ENCODE measurements around the gene PHF21B.

The PHF21B gene

DNA sequence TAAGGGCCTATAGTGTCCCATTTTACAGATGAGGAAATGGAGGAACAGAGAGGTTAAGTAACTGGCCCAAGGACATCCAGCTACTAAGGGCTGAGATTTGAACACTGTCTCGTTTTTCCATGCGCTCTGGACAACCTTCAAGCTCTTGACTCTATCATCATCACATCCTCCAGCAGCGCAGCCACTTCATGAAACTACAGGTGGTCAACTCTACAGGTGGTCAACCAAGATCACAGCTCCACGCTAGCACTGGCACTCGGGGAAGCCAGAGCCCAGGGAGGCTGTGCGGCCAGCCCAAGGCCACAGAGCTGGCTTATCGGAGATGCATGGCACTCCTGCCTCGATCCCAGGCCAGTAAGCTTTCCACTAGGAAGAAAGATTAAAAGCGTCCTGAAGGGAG, 40.0 kb downstream of the PHF21B start:
- TF ChIP-seq GATA2 (IDR thresholded peaks at IDR 0.05; ENCODE audit: low read depth, low read length) (no peak), GATA3 (IDR thresholded peaks at IDR 0.05; ENCODE audit: low read depth, low read length) (no peak)

DNA sequence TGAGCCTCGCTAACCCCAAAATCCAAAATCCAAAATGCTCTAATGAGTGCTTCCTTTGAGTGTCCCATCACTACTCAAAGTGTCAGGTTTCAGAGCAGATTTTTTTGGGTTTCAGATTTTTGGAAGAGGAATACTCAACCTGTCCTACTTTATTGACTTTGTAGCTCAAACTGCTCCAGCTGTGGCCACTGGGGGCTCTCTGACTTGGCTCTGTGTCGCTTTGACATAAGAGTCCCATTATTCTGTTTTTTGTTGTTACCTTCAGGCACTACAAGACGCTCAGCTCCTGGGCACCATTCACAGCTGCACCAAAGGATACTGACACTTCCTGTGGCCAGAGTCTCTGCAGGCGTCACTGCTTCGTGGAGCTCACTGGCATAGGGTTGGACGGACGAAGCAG, 41.1 kb downstream of the PHF21B start:
- TF ChIP-seq GATA2 (IDR thresholded peaks at IDR 0.05; ENCODE audit: low read depth, low read length), result no peak
- no peak for TF ChIP-seq GATA3 (IDR thresholded peaks at IDR 0.05; ENCODE audit: low read depth, low read length)

DNA sequence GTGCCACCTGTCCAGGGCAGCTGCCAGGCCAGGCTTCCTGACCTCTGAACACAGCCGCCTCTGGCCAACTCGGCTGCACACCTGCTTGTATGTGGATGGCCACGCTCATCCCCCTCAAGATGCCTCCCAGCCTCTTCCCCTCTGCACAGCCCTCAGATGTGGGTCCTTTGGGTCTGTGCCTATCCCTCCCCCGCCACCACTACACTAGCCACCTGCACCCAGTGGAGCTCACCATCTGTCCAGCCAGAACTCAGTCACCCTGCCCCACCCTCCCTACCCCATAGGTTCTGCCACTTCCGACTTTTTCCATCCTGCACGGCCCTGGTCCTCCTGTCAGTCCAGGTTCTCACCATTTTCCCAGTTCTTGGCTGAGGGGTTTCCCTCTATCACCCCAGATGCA, 44.6 kb downstream of the PHF21B start:
- TF ChIP-seq GATA2 (IDR thresholded peaks at IDR 0.05; ENCODE audit: low read depth, low read length), result no peak
- no peak for TF ChIP-seq GATA3 (IDR thresholded peaks at IDR 0.05; ENCODE audit: low read depth, low read length)

DNA sequence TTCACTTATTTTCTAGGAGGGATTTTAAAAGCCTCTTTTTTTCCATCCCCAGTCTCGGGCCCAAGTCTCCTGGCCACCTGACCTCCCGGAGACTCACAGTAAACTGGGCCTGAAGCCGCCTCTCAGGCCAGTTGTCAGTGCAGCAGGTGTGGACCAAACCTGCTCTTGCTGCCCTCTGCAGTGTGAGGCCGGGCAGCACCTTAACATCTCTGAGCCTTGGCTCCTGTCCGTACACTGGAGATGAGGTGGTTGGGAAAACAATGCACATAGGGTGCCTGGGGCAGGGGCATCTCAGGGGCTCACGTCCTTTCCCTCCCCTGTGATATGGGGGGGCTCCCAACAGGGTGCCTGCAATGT, 45.1 kb downstream of the PHF21B start:
- TF ChIP-seq GATA3 (IDR thresholded peaks at IDR 0.05; ENCODE audit: low read depth, low read length), result no peak
- TF ChIP-seq GATA2 (IDR thresholded peaks at IDR 0.05; ENCODE audit: low read depth, low read length), result no peak

DNA sequence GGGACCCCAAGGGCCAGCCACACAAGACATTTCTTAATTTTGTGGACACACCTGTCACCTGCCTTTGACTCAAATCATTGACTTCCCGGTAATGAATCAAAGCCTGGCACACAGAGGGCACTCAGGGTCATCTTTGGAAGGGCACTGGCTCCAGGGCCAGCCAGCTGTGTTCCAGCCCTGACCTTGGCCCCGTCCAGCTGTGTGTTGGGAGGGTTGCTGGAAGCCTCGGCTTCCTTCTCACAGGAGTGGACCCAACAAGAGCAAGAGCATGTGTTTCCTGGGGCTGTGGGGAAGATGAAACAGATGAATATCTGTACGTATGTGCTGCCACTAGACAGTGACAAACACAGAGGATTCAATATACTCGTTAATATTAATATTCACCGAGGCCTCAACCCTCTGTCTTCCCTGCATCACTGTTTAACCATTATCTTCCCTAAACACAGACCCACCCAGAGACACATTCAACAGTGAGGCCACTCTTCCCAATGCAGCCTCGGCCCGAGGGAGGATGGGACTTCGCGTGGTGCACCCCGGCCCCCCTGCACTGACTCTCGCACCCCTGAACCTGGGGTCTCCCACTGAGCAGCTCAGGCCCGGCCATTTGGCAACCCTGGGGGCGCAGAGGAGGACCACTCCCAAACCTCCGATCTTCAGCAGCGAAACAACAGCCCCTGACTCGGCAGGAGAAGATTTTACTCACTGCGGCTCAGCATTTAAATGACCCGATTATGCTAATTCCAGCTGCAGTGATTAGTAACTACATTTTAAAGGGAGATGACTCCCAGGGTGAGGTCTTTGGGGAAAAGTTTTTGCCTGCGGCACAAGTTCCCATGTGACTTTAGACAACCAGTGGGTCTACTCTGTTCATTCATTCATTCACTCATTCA, 45.7 kb downstream of the PHF21B start:
- no peak for TF ChIP-seq GATA2 (IDR thresholded peaks at IDR 0.05; ENCODE audit: low read depth, low read length)
- TF ChIP-seq GATA3 (IDR thresholded peaks at IDR 0.05; ENCODE audit: low read depth, low read length), result no peak

DNA sequence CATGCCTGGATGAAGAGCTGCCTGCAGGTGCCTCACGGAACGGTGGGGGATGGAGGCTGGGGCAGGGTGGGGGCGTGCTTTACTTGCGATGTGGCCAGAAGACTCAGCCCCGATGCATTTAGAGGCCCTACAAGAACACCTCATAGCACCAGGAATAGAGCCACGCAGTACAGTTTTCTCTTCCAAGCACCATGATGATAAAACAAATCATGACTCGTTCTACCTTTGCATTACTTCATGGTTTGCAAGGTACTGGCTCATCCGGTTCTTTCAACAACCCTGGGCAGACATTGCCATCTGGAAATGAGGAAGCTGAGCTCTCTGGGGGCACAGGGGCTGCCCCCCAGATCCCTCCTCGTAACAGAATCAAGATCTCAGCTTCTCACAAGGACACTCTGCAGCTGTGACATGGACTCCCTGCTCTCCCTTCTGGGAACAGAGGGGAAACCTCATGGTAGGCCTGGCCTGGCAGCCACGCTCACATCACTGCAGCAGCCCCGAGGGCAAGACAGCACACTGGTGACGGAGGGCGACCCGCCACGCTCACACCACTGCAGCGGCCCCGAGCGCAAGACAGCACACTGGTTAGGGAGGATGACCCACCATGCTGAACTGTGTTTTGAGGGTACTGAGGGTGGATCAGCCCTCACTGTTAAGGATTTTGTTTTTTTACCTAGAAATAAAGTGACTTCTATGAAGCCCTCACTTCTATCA, 46.9 kb downstream of the PHF21B start:
- TF ChIP-seq GATA3 (IDR thresholded peaks at IDR 0.05; ENCODE audit: low read depth, low read length) (no peak), GATA2 (IDR thresholded peaks at IDR 0.05; ENCODE audit: low read depth, low read length) (no peak)

DNA sequence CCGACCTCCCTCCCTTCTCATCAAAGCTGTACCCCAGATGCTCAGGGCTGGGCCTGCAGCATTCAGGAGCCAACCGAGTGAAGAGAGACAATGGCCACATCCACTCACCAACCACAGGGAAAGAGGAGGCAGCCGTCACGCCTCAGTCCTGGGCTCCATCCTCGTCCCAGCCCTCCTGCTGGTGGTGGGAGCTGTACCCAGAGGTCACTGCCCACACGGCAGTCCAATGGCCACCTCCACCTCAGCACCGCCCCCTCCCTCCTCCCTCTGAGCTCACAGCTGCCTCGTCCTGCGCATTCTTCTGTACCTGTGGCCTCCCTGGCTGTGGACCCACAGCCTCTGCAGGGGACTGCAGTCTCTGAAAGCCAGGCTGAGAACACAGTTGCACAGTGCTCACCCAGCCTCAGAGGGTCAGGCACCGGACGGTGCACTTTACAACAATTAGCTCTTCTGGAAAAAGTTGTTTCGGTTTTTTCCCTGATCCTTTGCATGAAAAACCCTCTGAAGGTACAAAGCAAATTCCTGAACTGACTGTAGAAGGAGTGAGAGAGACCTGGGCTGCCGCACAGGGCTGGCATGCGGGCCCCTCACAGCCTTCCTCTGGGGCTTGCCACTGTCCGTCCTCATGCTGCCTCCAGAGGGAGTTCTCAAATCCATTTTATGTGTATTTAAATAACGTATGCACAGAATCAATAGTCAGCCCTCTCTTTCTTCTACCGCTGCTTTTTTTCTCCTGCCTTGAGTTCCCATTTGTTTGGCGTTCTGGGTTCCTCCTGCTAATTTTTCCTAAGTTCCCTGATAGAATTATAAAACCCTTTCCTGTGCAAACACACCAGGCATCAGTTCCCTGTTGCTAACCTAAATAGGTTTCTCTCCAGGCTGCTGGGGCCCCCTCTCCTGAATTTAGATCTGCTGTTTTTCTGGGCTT, 52.7 kb downstream of the PHF21B start:
- TF ChIP-seq GATA2 (IDR thresholded peaks at IDR 0.05; ENCODE audit: low read depth, low read length), result no peak
- TF ChIP-seq GATA3 (IDR thresholded peaks at IDR 0.05; ENCODE audit: low read depth, low read length), result no peak

DNA sequence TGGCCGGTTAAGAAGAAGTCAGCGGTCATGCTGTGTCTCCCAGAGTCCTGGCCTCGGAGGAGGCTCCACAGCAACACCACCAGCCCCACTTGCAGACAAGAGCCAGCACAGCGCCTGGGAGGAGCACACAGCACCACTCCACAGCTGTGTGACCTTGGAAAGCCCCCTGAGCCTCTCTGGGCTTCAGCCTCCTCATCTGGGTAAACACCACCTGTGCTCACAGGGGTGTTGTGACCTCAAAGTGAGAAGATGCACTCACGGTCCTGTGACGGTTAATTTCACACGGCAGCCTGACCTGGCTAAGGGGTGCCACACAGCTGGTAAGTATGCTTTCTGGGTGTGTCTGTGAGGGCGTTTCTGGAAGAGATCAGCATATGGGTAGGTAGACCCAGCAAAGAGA, 54.7 kb downstream of the PHF21B start:
- TF ChIP-seq GATA2 (IDR thresholded peaks at IDR 0.05; ENCODE audit: low read depth, low read length) (no peak), GATA3 (IDR thresholded peaks at IDR 0.05; ENCODE audit: low read depth, low read length) (no peak)

DNA sequence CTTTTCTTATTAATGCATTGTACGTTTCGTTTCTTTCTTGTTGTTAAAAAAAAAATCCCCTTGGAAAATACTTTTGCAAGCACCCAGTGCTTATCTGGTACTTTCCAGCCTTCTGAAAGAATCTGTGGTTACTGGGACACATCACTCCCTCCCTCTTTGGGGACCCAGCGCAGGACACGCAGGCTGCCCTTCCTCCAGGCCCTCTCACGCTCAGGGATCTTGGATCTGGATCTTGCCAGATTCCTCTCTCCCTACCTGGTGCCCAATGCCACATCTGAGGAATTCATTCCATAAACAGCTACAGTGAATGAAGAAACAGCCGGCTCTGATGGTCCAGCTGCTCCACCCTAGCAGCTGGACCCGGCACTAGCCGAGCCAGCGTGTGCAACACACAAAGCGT, 55.7 kb downstream of the PHF21B start:
- TF ChIP-seq GATA2 (IDR thresholded peaks at IDR 0.05; ENCODE audit: low read depth, low read length) (no peak), GATA3 (IDR thresholded peaks at IDR 0.05; ENCODE audit: low read depth, low read length) (no peak)

DNA sequence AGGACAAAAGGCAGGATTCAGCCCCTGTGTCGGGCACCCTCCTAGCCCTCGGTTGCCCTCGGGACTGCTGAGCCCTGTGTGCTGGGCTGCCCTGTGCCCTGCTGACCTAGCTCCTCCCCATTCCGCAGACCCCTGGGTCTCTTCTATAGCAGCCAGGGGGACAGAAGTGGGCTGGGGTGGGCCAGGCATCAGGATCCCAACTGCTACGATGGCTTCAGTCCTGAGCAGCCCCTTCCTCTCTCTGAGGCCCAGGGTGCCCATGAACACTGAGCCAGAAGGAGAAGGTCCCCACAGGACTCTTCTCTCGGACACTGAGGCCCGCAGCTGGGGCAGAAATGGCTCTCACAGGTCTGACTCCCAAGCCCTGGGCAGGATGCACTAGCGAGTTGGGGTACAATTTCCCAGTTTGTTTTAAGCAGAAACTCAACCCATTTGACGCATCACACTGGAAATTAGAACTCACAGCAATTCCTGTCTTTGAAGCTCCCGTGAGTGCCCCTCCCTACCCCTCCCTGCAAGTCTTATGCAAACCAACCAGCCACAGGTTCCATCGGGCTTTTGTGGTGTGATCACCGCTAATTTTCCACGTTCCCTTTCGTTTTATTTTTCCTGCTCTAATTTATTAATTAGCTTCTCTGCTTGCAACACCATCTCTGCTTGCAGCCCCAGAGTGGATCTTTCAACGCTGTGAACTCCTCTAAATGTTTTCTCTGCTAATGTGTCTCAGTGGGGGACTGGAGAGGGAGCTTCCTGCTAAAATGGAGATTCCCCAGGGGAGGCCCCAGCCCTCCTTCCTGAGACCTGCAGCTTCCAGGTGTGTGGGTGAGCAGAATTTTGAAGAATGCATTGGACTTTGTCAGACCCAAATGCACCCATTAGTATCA, 56.7 kb downstream of the PHF21B start:
- no peak for TF ChIP-seq GATA2 (IDR thresholded peaks at IDR 0.05; ENCODE audit: low read depth, low read length)
- no peak for TF ChIP-seq GATA3 (IDR thresholded peaks at IDR 0.05; ENCODE audit: low read depth, low read length)

DNA sequence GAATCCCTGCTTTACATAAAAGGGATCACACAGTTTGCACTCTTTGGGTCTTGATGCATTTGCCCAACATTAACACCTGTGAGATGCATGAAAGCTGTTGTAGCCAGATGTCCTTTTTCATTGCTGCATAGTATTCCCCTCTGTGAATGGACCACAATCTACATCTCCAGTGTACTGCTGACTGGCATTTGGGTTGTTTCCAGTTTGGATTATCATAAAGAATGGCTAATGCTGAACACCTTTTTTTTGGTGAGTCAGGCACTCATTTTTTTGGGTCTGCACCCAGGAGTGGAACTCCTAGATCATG, 58.3 kb downstream of the PHF21B start:
- TF ChIP-seq GATA2 (IDR thresholded peaks at IDR 0.05; ENCODE audit: low read depth, low read length) (no peak), GATA3 (IDR thresholded peaks at IDR 0.05; ENCODE audit: low read depth, low read length) (no peak)

DNA sequence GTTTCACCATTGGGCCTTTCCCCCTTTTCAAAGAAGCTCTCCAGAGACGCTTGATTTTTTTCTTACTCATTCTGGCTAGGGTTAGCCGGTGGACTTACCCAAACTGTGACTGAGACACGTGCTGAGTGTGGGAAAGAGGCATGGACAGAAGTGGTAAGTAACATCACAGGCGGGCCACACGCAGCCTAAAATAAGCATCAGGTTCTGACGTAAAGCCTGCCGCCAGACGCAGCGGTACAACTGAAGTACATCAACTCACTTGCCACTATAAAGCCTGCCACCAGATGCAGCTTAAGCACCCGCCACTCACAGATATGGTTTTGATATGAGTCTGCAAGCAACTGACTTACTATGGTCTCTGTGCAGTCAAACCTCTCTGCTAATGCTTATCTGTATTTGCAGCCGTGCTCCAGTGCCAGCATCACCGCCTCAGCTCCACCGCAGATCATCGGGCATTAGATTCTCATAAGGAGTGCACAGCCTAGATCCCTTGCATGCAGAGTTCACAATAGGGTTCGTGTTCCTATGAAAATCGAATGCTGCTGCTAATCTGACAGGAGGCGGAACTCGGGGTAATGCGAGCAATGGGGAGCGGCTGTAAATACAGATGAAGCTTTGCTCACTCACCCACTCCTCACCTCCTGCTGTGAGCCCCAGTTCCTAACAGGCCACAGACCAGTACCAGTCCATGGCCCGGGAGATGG, 58.8 kb downstream of the PHF21B start:
- no peak for TF ChIP-seq GATA3 (IDR thresholded peaks at IDR 0.05; ENCODE audit: low read depth, low read length)
- no peak for TF ChIP-seq GATA2 (IDR thresholded peaks at IDR 0.05; ENCODE audit: low read depth, low read length)

DNA sequence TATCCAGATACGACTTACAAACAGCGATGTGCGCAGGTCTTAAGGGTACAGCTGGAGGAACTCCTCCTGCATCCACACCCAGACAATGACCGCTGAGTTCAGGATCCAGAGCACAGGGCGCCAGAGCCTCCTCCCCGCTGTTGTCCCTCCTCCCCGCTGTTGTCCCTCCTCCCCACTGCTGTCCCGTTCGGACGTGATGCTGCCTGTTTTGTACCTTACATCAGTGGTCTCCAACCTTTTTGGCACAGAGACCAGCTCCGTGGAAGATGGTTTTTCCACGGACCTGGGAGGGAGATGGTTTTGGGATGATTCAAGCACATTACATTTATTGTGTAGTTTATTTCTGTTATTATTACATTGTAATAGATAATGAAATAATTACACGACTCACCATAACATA, 62.0 kb downstream of the PHF21B start:
- TF ChIP-seq GATA2 (IDR thresholded peaks at IDR 0.05; ENCODE audit: low read depth, low read length), result no peak
- no peak for TF ChIP-seq GATA3 (IDR thresholded peaks at IDR 0.05; ENCODE audit: low read depth, low read length)

Data from SH-SY5Y (cell line).